Adipocyte (in vitro differentiated cells): ENCODE measurements around the gene TPCN2.

Experiments used
- DNase-seq: peaks from one replicate; pipeline ENCODE4 v3.0.0-alpha.2; 2015; ENCODE audit warnings: low read depth
- H3K27me3 ChIP-seq: replicated peaks from 2 replicates; pipeline ENCODE4 v1.7.0; 2013; ENCODE audit warnings: mild to moderate bottlenecking, low read length, moderate library complexity; ENCODE audit not compliant: control insufficient read depth, insufficient read depth
- H3K36me3 ChIP-seq: 2 replicates; pipeline ENCODE4 v1.7.0; 2013; ENCODE audit warnings: low read length, mild to moderate bottlenecking, moderate library complexity; ENCODE audit not compliant: control insufficient read depth, insufficient read depth, severe bottlenecking
- H3K4me1 ChIP-seq: 2 replicates; pipeline ENCODE4 v1.7.0; 2013; ENCODE audit warnings: mild to moderate bottlenecking, low read length, moderate library complexity; ENCODE audit not compliant: control insufficient read depth, insufficient read depth
- H3K4me3 ChIP-seq: 2 replicates; pipeline ENCODE4 v1.7.0; 2013; ENCODE audit warnings: mild to moderate bottlenecking, low read length, moderate library complexity
- H3K9ac ChIP-seq: 2 replicates; pipeline ENCODE4 v1.7.0; 2013; ENCODE audit warnings: mild to moderate bottlenecking, low read length, moderate library complexity
- H3K9me3 ChIP-seq: 2 replicates; pipeline ENCODE4 v1.7.0; 2013; ENCODE audit warnings: mild to moderate bottlenecking, low read length, moderate library complexity; ENCODE audit not compliant: control insufficient read depth

TPCN2 gene

GRCh38 chr11:69055212-69055586 is 6.5 kb downstream of the TPCN2 start:
- Histone ChIP-seq H3K4me1 (peaks cover 19% of the 10 kb centered on the region), H3K9ac (no peak overlapping the region), H3K36me3 (peaks cover 24% of the 10 kb centered on the region), H3K27me3 (no peaks in the 10 kb centered on the region), H3K9me3 (no peaks in the 10 kb centered on the region), H3K4me3 (no peak overlapping the region)
- DNase-seq, result no peak

GRCh38 chr11:69055598-69056516 is 7.1 kb downstream of the TPCN2 start:
- DNase-seq, result no peak
- Histone ChIP-seq H3K27me3 (no peaks in the 10 kb centered on the region), H3K9ac (no peak overlapping the region), H3K9me3 (no peaks in the 10 kb centered on the region), H3K4me1 (peaks cover 15% of the 10 kb centered on the region), H3K36me3 (peaks cover 29% of the 10 kb centered on the region), H3K4me3 (no peak overlapping the region)

GRCh38 chr11:69057236-69057635 is 8.5 kb downstream of the TPCN2 start:
- H3K4me3 ChIP-seq, result no peak overlapping the region
- no peak overlapping the region for H3K9ac ChIP-seq
- peaks cover 4% of the 10 kb centered on the region for H3K4me1 ChIP-seq
- DNase-seq, result no peak
- no peaks in the 10 kb centered on the region for H3K27me3 ChIP-seq
- H3K36me3 ChIP-seq, result peaks cover 29% of the 10 kb centered on the region
- no peaks in the 10 kb centered on the region for H3K9me3 ChIP-seq

- H3K9ac ChIP-seq, result no peak overlapping the region
- H3K36me3 ChIP-seq, result peaks cover 29% of the 10 kb centered on the region
- H3K9me3 ChIP-seq, result no peaks in the 10 kb centered on the region
- H3K4me1 ChIP-seq, result no peaks in the 10 kb centered on the region
- no peak for DNase-seq
- no peaks in the 10 kb centered on the region for H3K27me3 ChIP-seq
- H3K4me3 ChIP-seq, result no peak overlapping the region
Observed at GRCh38 chr11:69057801-69058200, 9.1 kb downstream of the TPCN2 start.

GRCh38 chr11:69058511-69059270 is 10.0 kb downstream of the TPCN2 start:
- H3K9me3 ChIP-seq, result no peaks in the 10 kb centered on the region
- no peak for DNase-seq
- no peaks in the 10 kb centered on the region for H3K4me1 ChIP-seq
- H3K9ac ChIP-seq, result no peak overlapping the region
- H3K27me3 ChIP-seq, result no peaks in the 10 kb centered on the region
- H3K4me3 ChIP-seq, result no peak overlapping the region
- peaks cover 29% of the 10 kb centered on the region for H3K36me3 ChIP-seq

- Histone ChIP-seq H3K36me3 (peaks cover 23% of the 10 kb centered on the region), H3K9me3 (no peaks in the 10 kb centered on the region), H3K27me3 (no peaks in the 10 kb centered on the region), H3K4me3 (no peak overlapping the region), H3K4me1 (no peaks in the 10 kb centered on the region), H3K9ac (no peak overlapping the region)
- no peak for DNase-seq
Observed at GRCh38 chr11:69059429-69059828, 10.7 kb downstream of the TPCN2 start.

- Histone ChIP-seq H3K27me3 (no peaks in the 10 kb centered on the region), H3K36me3 (peaks cover 19% of the 10 kb centered on the region), H3K4me1 (no peaks in the 10 kb centered on the region), H3K9ac (no peak overlapping the region), H3K9me3 (no peaks in the 10 kb centered on the region), H3K4me3 (no peak overlapping the region)
- no peak for DNase-seq
Observed at GRCh38 chr11:69059985-69060384, 11.3 kb downstream of the TPCN2 start.

GRCh38 chr11:69060806-69061712 is 12.3 kb downstream of the TPCN2 start:
- no peaks in the 10 kb centered on the region for H3K27me3 ChIP-seq
- H3K4me3 ChIP-seq, result no peak overlapping the region
- H3K9me3 ChIP-seq, result no peaks in the 10 kb centered on the region
- peaks cover 14% of the 10 kb centered on the region for H3K36me3 ChIP-seq
- DNase-seq, result no peak
- no peaks in the 10 kb centered on the region for H3K4me1 ChIP-seq
- no peak overlapping the region for H3K9ac ChIP-seq

- Histone ChIP-seq H3K36me3 (peaks cover 14% of the 10 kb centered on the region), H3K27me3 (no peaks in the 10 kb centered on the region), H3K4me1 (no peaks in the 10 kb centered on the region), H3K4me3 (no peak overlapping the region), H3K9me3 (no peaks in the 10 kb centered on the region), H3K9ac (no peak overlapping the region)
- no peak for DNase-seq
Observed at GRCh38 chr11:69061713-69062053, 13.0 kb downstream of the TPCN2 start.

GRCh38 chr11:69062169-69062855 is 13.6 kb downstream of the TPCN2 start:
- Histone ChIP-seq H3K9me3 (no peaks in the 10 kb centered on the region), H3K36me3 (peaks cover 12% of the 10 kb centered on the region), H3K9ac (no peak overlapping the region), H3K4me3 (no peak overlapping the region), H3K27me3 (no peaks in the 10 kb centered on the region), H3K4me1 (no peaks in the 10 kb centered on the region)
- no peak for DNase-seq
